Tibial nerve (tissue), 4 donors: Measurements from ENCODE around the gene NBL1. TPM values are rescaled to one million over a fixed set of nuclear protein-coding genes. Genes with fewer than 3 reads are reported as not detected.
A peak's percentile ranks its signal among the peaks of the same experiment; 100 is the strongest.

Experiments
- DNase-seq, 2 donors: peaks; one replicate each; pipeline ENCODE4 v3.0.0-alpha.2; 2019; ENCODE audit warnings: low spot score in 2 of 2
- H3K27ac ChIP-seq, 4 donors: fragments of 200-600 bp; sonication (generic) in 3 of 4; one replicate each; pipeline ENCODE4 v1.5.1; 2017 to 2019; ENCODE audit warnings: mild to moderate bottlenecking in 1 of 4
- H3K27me3 ChIP-seq, 2 donors: fragments of 200-600 bp; sonication (generic) in 1 of 2; one replicate each; pipeline versions ENCODE4 v1.5.1 to v1.6.0; 2017 to 2019
- H3K36me3 ChIP-seq, 3 donors: fragments of 200-600 bp; sonication (generic); one replicate each; pipeline ENCODE4 v1.5.1; 2018 to 2019
- H3K4me1 ChIP-seq, 4 donors: fragments of 200-600 bp; sonication (generic) in 3 of 4; one replicate each; pipeline ENCODE4 v1.5.1; 2017 to 2019
- H3K4me3 ChIP-seq, 4 donors: fragments of 200-600 bp; sonication (generic) in 3 of 4; one replicate each; pipeline ENCODE4 v1.5.1; 2017 to 2019; ENCODE audit warnings: mild to moderate bottlenecking in 1 of 4, moderate library complexity in 1 of 4
- H3K9me3 ChIP-seq, 4 donors: fragments of 200-600 bp; sonication (generic) in 3 of 4; one replicate each; pipeline ENCODE4 v1.5.1; 2017 to 2019
- EP300 ChIP-seq, 2 donors: sonication (generic); formaldehyde crosslinking; IDR thresholded peaks; one replicate each; pipeline ENCODE4 v1.6.1; 2017; ENCODE audit warnings: antibody characterized with exemption in 2 of 2, mild to moderate bottlenecking in 1 of 2
- POLR2A ChIP-seq, 2 donors: fragments of 450-650 bp; IDR thresholded peaks; one replicate each; pipeline ENCODE4 v1.6.1; 2017; ENCODE audit warnings: antibody characterized with exemption in 2 of 2, mild to moderate bottlenecking in 2 of 2, moderate library complexity in 2 of 2
- WGBS, 2 donors: methylation state at CpG; one replicate each; pipeline ENCODE4 v1.1.5; 2018; 5-methylcytosine and 5-hydroxymethylcytosine counted together
- total RNA-seq, 4 donors: library from RNA; depleted of rRNA; stranded (reverse); fragments of >200 nt; gene quantifications; one replicate each; pipeline ENCODE4 v1.1.0, GENCODE V29; 2016
- TF ChIP-seq, protein P1 (sequence below), 5 experiments: fragments of 200-600 bp in 3 of 5; fragments of 450-650 bp in 2 of 5; sonication (generic) in 3 of 5; IDR thresholded peaks; one replicate each; pipeline ENCODE4 v1.5.1; 2016 to 2019; ENCODE audit warnings: antibody characterized with exemption in 5 of 5, mild to moderate bottlenecking in 3 of 5, moderate library complexity in 2 of 5

Gene NBL1
- total RNA-seq, 4 donors from 2014 or later = 71.9 to 157 (median 92.0) TPM

DNA sequence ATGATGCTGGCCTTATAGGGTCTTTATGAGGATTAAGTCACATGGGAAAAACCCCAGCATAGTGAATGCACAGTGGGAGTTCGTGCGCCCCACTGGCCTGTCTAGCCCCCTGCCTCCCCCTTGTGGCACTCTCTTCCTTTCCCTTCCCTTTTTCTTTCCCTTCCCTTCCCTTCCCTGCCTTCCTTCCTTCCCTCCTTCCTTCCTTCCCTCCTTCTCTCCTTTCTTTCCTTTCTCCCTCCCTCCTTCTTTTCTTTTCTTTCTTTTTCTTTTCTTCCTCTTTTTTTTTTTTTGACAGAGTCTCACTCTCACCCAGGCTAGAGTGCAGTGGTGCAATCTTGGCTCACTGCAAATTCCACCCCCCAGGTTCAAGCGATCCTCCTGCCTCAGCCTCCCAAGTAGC, 59.2 kb downstream of the NBL1 start:
- H3K4me1 ChIP-seq = peaks cover 0 to 10% (median 0%) of the 10 kb centered on the region in 4 donors
- no peaks in the 10 kb centered on the region for H3K27me3 ChIP-seq
- DNase-seq = no peak
- H3K9me3 ChIP-seq = no peaks in the 10 kb centered on the region
- 81 to 89% methylated on average over 3 of the region's 3 CpGs for WGBS, 2 donors
- H3K27ac ChIP-seq = no peak overlapping the region
- H3K4me3 ChIP-seq = no peak overlapping the region
- peaks cover 0 to 51% (median 0%) of the 10 kb centered on the region in 3 donors for H3K36me3 ChIP-seq
- TF ChIP-seq, protein P1, sequence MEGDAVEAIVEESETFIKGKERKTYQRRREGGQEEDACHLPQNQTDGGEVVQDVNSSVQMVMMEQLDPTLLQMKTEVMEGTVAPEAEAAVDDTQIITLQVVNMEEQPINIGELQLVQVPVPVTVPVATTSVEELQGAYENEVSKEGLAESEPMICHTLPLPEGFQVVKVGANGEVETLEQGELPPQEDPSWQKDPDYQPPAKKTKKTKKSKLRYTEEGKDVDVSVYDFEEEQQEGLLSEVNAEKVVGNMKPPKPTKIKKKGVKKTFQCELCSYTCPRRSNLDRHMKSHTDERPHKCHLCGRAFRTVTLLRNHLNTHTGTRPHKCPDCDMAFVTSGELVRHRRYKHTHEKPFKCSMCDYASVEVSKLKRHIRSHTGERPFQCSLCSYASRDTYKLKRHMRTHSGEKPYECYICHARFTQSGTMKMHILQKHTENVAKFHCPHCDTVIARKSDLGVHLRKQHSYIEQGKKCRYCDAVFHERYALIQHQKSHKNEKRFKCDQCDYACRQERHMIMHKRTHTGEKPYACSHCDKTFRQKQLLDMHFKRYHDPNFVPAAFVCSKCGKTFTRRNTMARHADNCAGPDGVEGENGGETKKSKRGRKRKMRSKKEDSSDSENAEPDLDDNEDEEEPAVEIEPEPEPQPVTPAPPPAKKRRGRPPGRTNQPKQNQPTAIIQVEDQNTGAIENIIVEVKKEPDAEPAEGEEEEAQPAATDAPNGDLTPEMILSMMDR (IDR thresholded peaks at IDR 0.05) = no peak
- TF ChIP-seq EP300 (IDR thresholded peaks at IDR 0.05) (no peak), POLR2A (IDR thresholded peaks at IDR 0.05) (no peak)

DNA sequence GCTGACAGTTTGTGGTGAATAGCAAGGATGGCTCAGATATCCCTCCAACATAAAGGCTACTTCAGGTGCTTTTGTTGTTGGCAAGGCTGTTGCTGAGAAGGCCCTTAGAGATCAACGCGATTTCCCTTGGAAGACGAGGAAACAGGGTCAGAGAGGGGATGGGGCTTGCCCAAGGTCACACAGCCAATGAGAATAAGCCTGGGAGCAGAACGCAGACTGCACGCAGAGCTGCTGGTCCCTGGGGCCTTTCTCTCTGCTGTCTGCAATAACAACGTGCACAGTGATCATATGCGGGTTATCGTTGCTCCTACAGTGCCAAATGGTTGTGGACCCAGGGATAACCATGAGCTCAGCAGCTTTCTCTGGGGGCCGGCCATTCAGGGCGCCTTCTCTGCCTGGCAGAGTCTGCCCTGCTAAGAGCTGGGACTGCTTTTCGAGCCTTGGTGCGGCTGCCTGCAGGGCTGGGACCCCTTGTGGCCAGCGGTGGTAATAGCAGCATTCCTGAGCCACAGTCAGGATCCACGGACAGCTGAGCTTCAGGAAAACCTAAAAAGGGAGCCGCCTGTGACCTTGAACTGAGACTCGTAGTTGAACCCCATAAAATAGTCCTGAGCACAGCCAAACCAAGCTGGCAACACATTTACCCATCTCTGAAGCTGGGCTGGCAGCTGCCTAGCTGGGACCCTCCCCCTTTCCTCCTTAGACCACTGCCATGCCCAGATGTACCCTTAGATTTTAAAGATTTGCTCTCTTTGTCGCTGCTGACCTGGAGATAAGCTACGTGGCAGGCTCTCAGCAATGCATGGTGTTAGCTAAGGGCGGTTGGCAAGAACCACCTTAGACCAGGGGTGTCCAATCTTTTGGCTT, 60.4 kb downstream of the NBL1 start:
- H3K36me3 ChIP-seq = peaks cover 0 to 42% (median 0%) of the 10 kb centered on the region in 3 donors
- DNase-seq = peak; percentile 50 to 72
- H3K4me3 ChIP-seq = no peak overlapping the region
- H3K27ac ChIP-seq = no peak overlapping the region
- no peak for TF ChIP-seq POLR2A (IDR thresholded peaks at IDR 0.05)
- no peak for TF ChIP-seq EP300 (IDR thresholded peaks at IDR 0.05)
- TF ChIP-seq, protein P1 (IDR thresholded peaks at IDR 0.05) = peak; percentile 76 to 96 (median 88)
- no peaks in the 10 kb centered on the region for H3K9me3 ChIP-seq
- peaks cover 0 to 10% (median 0%) of the 10 kb centered on the region in 4 donors for H3K4me1 ChIP-seq
- H3K27me3 ChIP-seq = no peaks in the 10 kb centered on the region
- WGBS, 2 donors = 19 to 22% methylated on average over 19 of the region's 19 CpGs

DNA sequence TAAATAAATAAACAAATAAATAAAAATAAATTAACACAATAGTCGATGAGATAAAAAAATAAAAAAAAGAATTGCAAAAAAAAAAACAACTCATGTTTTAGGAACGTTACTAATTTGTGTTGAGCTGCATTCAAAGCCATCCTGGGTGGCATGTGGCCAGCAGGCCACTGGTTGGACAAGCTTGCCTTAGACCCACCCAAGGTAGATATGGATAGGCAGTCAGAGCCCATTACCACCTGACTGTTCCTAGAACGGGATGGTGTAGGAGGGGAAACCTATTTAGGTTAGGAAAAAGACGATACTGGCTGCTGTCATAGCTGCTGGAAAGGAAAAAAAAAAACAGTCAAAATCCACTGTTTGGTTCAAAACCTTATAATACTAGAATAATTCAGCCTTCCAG, 61.4 kb downstream of the NBL1 start:
- H3K27me3 ChIP-seq = no peaks in the 10 kb centered on the region
- H3K9me3 ChIP-seq = no peaks in the 10 kb centered on the region
- WGBS, 2 donors = 84 to 85% methylated on average over 4 of the region's 4 CpGs
- peaks cover 0 to 10% (median 0%) of the 10 kb centered on the region in 4 donors for H3K4me1 ChIP-seq
- TF ChIP-seq, protein P1 (IDR thresholded peaks at IDR 0.05) = no peak
- no peak for TF ChIP-seq POLR2A (IDR thresholded peaks at IDR 0.05)
- TF ChIP-seq EP300 (IDR thresholded peaks at IDR 0.05) = no peak
- peaks cover 0 to 39% (median 0%) of the 10 kb centered on the region in 3 donors for H3K36me3 ChIP-seq
- H3K27ac ChIP-seq = no peak overlapping the region
- DNase-seq = no peak
- no peak overlapping the region for H3K4me3 ChIP-seq

DNA sequence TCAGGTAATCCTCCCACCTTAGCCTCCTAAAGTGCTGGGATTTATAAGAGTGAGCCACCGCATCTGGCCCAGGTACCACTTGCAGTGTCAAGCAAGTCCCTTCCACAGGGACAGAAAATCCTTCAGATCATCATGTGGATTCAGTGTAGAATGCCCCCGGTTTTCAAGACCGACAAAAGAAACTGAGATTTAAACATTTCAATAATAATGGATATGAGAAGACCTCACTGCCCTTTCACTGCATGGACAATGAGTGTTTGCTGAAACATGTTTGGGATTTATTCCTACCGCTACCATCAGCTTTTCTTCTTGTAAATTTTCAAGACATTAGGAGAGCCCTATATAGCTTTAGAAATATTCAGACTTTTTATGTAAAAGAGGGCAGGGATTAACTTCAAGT, 62.0 kb downstream of the NBL1 start:
- Histone ChIP-seq H3K27me3 (no peaks in the 10 kb centered on the region), H3K9me3 (no peaks in the 10 kb centered on the region), H3K27ac (no peak overlapping the region), H3K4me1 (peaks cover 0 to 10% (median 0%) of the 10 kb centered on the region in 4 donors), H3K4me3 (no peak overlapping the region), H3K36me3 (peaks cover 0 to 37% (median 0%) of the 10 kb centered on the region in 3 donors)
- no peak for DNase-seq
- TF ChIP-seq POLR2A (IDR thresholded peaks at IDR 0.05) = no peak
- TF ChIP-seq, protein P1 (IDR thresholded peaks at IDR 0.05) = no peak
- TF ChIP-seq EP300 (IDR thresholded peaks at IDR 0.05) = no peak
- WGBS, 2 donors = 82 to 83% methylated on average over 4 of the region's 4 CpGs

Other genes with a start within 250 kb of the NBL1 start
- gene CAPZB, start 158.8 kb upstream of the NBL1 start, total RNA-seq = 100 to 1,000 TPM in 1 of 4 donors, 10 to 100 TPM in 3; 58.2 to 109 (median 96.7) TPM
- gene HTR6, start 20.6 kb downstream of the NBL1 start, total RNA-seq = not detected
- gene TMCO4, start 155.6 kb downstream of the NBL1 start, total RNA-seq = 10 to 100 TPM; 19.3 to 37.5 (median 29.3) TPM
- gene RNF186, start 171.0 kb downstream of the NBL1 start, total RNA-seq = not detected
- 1 to 10 TPM; 4.6 to 6.1 (median 5.4) TPM for gene OTUD3, start 238.1 kb downstream of the NBL1 start, total RNA-seq